SU-DHL-6 (cell line): ENCODE results near the gene SMYD2.

Experiments
- EZH2phosphoT487 ChIP-seq: fragments of 200-600 bp; sonication (generic), shearing (Covaris generic); conservative IDR thresholded peaks from 2 replicates; pipeline ENCODE4 v1.6.1; 2018; ENCODE audit warnings: mild to moderate bottlenecking, antibody characterized with exemption, low read length, moderate library complexity, mixed read lengths
- TF ChIP-seq, protein P1 (sequence below): fragments of 200-600 bp; sonication (generic); IDR thresholded peaks from one replicate; pipeline ENCODE4 v1.5.1; 2017; ENCODE audit warnings: antibody characterized with exemption, mild to moderate bottlenecking, low read length, moderate library complexity; ENCODE audit not compliant: insufficient read depth, poor library complexity, severe bottlenecking

DNA sequence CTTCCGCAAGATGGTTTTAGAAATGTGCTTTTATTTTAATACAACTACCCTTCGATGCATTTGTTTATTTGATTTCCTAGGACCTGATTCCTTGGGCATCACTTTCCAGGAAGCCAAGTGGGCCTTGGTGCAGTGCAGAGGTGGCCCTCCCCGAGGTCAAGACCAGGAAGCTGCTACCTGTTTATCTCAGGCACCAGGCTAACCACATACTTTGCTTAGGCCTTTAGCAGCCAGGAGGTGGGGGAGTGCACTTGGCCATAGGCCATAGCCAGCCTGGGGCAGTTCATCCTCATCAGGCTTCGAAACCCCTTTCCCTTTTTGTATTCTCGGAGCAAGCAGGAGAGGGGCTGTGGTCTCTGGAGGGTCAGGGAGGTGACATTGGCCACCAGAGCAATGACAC, 45.4 kb downstream of the SMYD2 start:
- TF ChIP-seq, protein P1, sequence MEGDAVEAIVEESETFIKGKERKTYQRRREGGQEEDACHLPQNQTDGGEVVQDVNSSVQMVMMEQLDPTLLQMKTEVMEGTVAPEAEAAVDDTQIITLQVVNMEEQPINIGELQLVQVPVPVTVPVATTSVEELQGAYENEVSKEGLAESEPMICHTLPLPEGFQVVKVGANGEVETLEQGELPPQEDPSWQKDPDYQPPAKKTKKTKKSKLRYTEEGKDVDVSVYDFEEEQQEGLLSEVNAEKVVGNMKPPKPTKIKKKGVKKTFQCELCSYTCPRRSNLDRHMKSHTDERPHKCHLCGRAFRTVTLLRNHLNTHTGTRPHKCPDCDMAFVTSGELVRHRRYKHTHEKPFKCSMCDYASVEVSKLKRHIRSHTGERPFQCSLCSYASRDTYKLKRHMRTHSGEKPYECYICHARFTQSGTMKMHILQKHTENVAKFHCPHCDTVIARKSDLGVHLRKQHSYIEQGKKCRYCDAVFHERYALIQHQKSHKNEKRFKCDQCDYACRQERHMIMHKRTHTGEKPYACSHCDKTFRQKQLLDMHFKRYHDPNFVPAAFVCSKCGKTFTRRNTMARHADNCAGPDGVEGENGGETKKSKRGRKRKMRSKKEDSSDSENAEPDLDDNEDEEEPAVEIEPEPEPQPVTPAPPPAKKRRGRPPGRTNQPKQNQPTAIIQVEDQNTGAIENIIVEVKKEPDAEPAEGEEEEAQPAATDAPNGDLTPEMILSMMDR: no peak
- TF ChIP-seq EZH2phosphoT487: no peak
